Colonic mucosa (tissue), 4 donors: Measurements from ENCODE around the gene AFG3L2. TPM values are rescaled to one million over a fixed set of nuclear protein-coding genes. Genes with fewer than 3 reads are reported as not detected.
"Not testable (repeated sequence)": the region's sequence is repeated elsewhere in the genome, so short reads cannot be mapped to it uniquely, and the experiment has no call there.

ENCODE experiments used
- DNase-seq: peaks from one replicate; pipeline ENCODE4 v3.0.0-alpha.2; 2020
- H3K27ac ChIP-seq: fragments of 200-600 bp; one replicate; pipeline ENCODE4 v1.8.0; 2021
- H3K27me3 ChIP-seq: fragments of 200-600 bp; one replicate; pipeline ENCODE4 v1.8.0; 2021
- H3K36me3 ChIP-seq: fragments of 200-600 bp; one replicate; pipeline ENCODE4 v1.8.0; 2021
- H3K4me1 ChIP-seq: fragments of 200-600 bp; one replicate; pipeline ENCODE4 v1.8.0; 2021; ENCODE audit warnings: mild to moderate bottlenecking
- H3K4me3 ChIP-seq: fragments of 200-600 bp; one replicate; pipeline ENCODE4 v1.8.0; 2021
- H3K9ac ChIP-seq, 2 donors: one replicate each; pipeline ENCODE4 v1.7.0; 2013; ENCODE audit warnings: control low read depth in 2 of 2, low read depth in 2 of 2, low read length in 2 of 2
- H3K9me3 ChIP-seq: fragments of 200-600 bp; one replicate; pipeline ENCODE4 v1.8.0; 2021
- intact Hi-C: fragments of 100-400 bp; cut with DNase I; formaldehyde crosslinking; loops from one replicate; pipeline ENCODE4 v1.14.1; 2022
- total RNA-seq, 2 donors: library from RNA; stranded (reverse); fragmentation: NEBNext Ultra II Directional in 1 of 2; extraction: Animal tissue kit (Norgen Biotek cat#: 25700) in 1 of 2; gene quantifications; one replicate each; pipeline ENCODE4 v1.2.1, GENCODE V29; 2021
- TF ChIP-seq, protein P1 (sequence below): fragments of 200-600 bp; IDR thresholded peaks from one replicate; pipeline ENCODE4 v1.8.0; 2022; ENCODE audit warnings: antibody characterized with exemption, mild to moderate bottlenecking
- donor health status: healthy.
- donor health status: DM: no; HTN: no; CAD: no.
- donor health status: DM: no; HTN: no; CAD: no.

AFG3L2 gene
- total RNA-seq, 2 donors from 2014 or later, result 94.3 to 112 TPM

DNA sequence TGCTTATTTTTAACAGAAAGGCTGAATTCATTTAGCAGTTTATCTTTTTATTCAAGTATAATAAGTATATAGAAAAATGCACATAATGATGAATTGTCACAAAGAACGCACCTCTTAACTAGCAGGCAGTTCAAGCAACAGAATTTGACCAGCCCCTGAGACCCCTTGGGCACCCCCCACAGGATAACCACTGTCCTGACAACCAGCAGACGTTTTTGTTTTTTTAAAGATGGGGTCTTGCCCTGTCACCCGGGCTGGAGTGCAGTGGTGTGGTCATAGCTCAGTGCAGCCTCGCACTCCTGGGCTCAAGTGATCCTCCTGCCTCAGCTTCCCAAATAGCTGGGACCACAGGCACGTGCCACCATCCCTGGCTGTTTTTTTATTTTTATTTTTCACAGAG is 44.7 kb upstream of the AFG3L2 start:
- Histone ChIP-seq H3K4me1 (no peaks in the 10 kb centered on the region), H3K27me3 (no peaks in the 10 kb centered on the region), H3K4me3 (no peak overlapping the region), H3K9me3 (no peaks in the 10 kb centered on the region), H3K36me3 (no peaks in the 10 kb centered on the region), H3K9ac (no peak overlapping the region), H3K27ac (no peak overlapping the region)
- DNase-seq, result no peak
- intact Hi-C loops, result no loop called here
- TF ChIP-seq, protein P1, sequence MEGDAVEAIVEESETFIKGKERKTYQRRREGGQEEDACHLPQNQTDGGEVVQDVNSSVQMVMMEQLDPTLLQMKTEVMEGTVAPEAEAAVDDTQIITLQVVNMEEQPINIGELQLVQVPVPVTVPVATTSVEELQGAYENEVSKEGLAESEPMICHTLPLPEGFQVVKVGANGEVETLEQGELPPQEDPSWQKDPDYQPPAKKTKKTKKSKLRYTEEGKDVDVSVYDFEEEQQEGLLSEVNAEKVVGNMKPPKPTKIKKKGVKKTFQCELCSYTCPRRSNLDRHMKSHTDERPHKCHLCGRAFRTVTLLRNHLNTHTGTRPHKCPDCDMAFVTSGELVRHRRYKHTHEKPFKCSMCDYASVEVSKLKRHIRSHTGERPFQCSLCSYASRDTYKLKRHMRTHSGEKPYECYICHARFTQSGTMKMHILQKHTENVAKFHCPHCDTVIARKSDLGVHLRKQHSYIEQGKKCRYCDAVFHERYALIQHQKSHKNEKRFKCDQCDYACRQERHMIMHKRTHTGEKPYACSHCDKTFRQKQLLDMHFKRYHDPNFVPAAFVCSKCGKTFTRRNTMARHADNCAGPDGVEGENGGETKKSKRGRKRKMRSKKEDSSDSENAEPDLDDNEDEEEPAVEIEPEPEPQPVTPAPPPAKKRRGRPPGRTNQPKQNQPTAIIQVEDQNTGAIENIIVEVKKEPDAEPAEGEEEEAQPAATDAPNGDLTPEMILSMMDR, result no peak

DNA sequence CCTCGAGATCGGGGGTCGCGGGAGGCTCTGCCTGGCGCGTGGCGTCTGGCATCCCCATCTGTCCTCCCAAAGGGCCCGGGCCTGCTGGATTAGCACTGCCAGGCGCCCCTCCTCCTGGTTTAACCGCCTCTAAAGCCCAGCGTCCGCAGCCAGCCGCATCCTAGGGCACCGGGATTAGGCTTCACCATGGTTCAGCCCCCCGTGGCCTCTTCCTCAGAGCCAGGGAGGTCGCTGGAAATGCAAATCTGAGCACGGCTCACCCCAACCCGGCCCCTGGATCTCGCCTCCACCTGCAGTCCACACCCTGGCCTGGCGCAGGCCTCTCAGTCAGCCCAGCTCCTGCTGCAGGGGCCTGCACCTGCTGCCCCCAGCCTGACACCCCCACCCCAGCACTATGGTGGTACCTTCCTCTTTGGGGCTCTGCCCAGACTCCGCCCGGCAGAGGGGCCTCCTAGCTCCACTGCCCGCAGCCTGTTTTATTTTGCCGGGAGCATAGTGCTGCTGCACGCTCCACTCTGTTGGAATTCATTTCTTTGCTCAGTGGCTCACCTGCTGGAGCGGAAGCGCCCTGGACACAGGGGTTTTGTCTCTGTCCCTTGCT is 43.9 kb upstream of the AFG3L2 start:
- DNase-seq, result no peak
- H3K36me3 ChIP-seq, result no peaks in the 10 kb centered on the region
- no peaks in the 10 kb centered on the region for H3K9me3 ChIP-seq
- peak overlapping the region; percentile 62 for H3K4me3 ChIP-seq
- no peaks in the 10 kb centered on the region for H3K27me3 ChIP-seq
- intact Hi-C loops, result no loop called here
- H3K27ac ChIP-seq, result no peak overlapping the region
- H3K4me1 ChIP-seq, result no peaks in the 10 kb centered on the region
- TF ChIP-seq, protein P1, result no peak
- H3K9ac ChIP-seq, result no peak overlapping the region

DNA sequence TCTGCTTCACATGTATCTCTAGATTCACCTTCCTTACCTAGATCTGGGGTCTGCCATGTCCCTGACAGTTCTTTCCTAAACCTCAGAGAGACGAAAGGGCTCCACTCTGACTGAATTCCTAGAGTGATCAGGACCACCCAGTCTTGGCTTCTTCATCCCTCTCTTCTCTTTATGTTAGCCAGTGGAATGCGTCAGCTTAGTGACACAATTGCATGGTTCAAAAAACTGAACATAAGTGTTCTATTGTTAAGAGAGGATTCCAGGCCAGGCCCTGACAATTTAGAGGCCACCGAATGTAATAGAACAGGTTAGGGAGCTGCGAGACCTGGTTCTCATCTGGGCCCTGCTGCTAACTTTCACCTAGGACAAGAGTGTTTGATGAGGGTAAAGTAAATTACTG is 40.7 kb upstream of the AFG3L2 start:
- H3K4me3 ChIP-seq, result no peak overlapping the region
- H3K27ac ChIP-seq, result no peak overlapping the region
- no peaks in the 10 kb centered on the region for H3K27me3 ChIP-seq
- no peaks in the 10 kb centered on the region for H3K36me3 ChIP-seq
- DNase-seq, result no peak
- H3K4me1 ChIP-seq, result no peaks in the 10 kb centered on the region
- intact Hi-C loops, result no loop called here
- TF ChIP-seq, protein P1, result no peak
- H3K9ac ChIP-seq, result no peak overlapping the region
- no peaks in the 10 kb centered on the region for H3K9me3 ChIP-seq

DNA sequence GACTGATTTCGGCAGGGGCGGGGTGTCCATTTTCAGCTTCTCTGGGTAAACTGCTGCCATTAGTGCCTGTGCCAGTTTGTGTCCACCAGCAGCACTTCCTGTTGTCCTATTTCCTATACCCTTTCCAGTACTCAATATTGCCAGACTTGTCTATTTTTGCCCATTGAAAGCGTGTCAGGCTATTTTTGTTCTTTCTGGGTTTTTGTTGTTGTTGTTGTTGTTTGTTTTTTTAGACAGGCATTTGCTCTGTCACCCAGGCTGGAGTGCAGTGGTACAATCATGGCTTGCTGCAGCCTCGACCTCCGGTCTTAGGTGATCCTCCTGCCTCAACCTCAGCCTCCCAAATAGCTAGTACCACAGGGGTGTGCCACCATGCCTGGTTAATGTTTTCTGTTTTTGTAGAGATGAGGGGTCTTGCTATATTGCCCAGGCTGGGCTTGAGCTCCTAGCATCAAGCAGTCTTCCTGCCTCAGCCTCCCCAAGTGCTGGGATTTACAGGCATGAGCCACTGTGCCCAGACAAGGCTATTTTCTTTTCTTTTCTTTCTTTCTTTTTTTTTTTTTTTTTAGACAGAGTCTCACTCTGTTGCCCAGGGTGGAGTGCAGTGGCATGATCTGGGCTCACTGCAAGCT is 39.2 kb upstream of the AFG3L2 start:
- no peaks in the 10 kb centered on the region for H3K4me1 ChIP-seq
- intact Hi-C loops, result no loop called here
- no peak for DNase-seq
- TF ChIP-seq, protein P1, result no peak
- H3K27ac ChIP-seq, result no peak overlapping the region
- H3K9me3 ChIP-seq, result no peaks in the 10 kb centered on the region
- no peak overlapping the region for H3K4me3 ChIP-seq
- no peaks in the 10 kb centered on the region for H3K27me3 ChIP-seq
- no peak overlapping the region for H3K9ac ChIP-seq
- no peaks in the 10 kb centered on the region for H3K36me3 ChIP-seq

DNA sequence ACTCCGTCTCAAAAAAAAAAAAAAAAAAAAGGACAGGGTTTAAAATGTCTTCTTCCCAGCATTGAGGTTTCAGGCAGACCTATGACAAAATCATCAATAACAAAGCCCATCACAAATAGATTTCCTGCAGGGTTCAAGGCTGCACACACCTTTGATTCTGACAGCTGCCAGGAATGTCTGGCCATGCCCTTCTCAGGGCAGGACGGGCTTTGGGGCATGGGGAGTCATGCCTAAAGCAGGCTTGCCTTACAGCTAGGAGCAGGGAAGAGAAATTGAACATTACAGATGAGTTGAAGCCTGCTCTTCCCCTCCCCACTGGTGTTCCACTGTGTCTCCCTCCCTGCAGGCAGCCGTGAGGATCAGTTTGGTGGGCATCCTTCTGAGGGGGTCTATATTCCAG is 34.4 kb upstream of the AFG3L2 start:
- Histone ChIP-seq H3K9ac (no peak overlapping the region), H3K9me3 (no peaks in the 10 kb centered on the region), H3K27me3 (no peaks in the 10 kb centered on the region), H3K4me1 (peaks cover 7% of the 10 kb centered on the region), H3K36me3 (no peaks in the 10 kb centered on the region), H3K27ac (no peak overlapping the region), H3K4me3 (no peak overlapping the region)
- TF ChIP-seq, protein P1, result no peak
- no peak for DNase-seq
- intact Hi-C loops, result no loop called here

DNA sequence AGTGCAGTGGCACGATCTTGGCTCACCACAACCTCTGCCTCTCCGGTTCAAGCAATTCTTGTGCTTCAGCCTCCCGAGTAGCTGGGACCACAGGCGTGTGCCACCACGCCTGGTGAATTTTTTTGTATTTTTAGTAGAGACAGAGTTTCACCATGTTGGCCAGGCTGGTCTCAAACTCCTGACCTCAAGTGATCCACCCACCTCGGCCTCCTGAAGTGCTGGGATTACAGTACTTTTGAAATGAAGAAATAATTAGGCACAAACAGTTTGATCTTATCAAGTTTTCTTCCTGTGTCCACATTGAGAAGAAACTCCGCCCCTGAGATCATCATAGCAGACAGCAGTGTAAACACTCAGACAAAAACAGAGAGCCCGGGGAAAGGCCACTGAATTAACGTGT is 33.7 kb upstream of the AFG3L2 start:
- H3K9ac ChIP-seq, H3K9me3 ChIP-seq, H3K36me3 ChIP-seq, DNase-seq, H3K4me1 ChIP-seq, H3K4me3 ChIP-seq, intact Hi-C loops, H3K27ac ChIP-seq, H3K27me3 ChIP-seq: not testable (repeated sequence)
